D721Med (cell line): Measurements from ENCODE around the gene DTNB.

ENCODE experiments used
- DNase-seq: peaks from one replicate; pipeline ENCODE4 v3.0.0; 2011; ENCODE audit warnings: low spot score; ENCODE audit not compliant: insufficient read length
- FAIRE-seq: peaks from 2 replicates; lab custom pipeline; 2011; peaks lifted over from hg19 to GRCh38; lab: Jason Lieb, UNC
- TF ChIP-seq, protein P1 (sequence below): IDR thresholded peaks from 2 replicates; pipeline ENCODE4 v1.5.1; 2012; ENCODE audit warnings: mild to moderate bottlenecking, control low read depth; ENCODE audit not compliant: insufficient read depth; ENCODE audit errors: missing control alignments

The DTNB gene

DNA sequence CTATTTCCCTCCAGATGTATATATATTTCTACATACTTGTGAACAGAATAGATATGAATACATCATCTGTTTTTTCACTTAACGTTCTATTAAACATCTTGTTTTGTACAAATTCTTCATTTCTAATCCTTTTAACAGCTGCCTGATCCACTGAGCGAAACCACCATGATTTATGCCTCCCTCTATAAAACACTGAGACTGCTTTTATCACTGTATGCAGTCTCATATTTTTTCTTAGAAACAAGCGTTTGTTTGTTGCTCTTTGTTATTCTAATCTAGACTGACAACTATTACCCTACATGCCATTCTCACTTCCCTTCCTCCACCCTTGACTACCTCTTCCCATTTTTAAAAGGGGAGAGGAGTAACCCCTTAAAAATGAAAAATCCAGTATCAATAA lies 88.2 kb downstream of the DTNB start:
- no peak for FAIRE-seq
- no peak for DNase-seq
- TF ChIP-seq, protein P1, sequence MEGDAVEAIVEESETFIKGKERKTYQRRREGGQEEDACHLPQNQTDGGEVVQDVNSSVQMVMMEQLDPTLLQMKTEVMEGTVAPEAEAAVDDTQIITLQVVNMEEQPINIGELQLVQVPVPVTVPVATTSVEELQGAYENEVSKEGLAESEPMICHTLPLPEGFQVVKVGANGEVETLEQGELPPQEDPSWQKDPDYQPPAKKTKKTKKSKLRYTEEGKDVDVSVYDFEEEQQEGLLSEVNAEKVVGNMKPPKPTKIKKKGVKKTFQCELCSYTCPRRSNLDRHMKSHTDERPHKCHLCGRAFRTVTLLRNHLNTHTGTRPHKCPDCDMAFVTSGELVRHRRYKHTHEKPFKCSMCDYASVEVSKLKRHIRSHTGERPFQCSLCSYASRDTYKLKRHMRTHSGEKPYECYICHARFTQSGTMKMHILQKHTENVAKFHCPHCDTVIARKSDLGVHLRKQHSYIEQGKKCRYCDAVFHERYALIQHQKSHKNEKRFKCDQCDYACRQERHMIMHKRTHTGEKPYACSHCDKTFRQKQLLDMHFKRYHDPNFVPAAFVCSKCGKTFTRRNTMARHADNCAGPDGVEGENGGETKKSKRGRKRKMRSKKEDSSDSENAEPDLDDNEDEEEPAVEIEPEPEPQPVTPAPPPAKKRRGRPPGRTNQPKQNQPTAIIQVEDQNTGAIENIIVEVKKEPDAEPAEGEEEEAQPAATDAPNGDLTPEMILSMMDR = no peak

DNA sequence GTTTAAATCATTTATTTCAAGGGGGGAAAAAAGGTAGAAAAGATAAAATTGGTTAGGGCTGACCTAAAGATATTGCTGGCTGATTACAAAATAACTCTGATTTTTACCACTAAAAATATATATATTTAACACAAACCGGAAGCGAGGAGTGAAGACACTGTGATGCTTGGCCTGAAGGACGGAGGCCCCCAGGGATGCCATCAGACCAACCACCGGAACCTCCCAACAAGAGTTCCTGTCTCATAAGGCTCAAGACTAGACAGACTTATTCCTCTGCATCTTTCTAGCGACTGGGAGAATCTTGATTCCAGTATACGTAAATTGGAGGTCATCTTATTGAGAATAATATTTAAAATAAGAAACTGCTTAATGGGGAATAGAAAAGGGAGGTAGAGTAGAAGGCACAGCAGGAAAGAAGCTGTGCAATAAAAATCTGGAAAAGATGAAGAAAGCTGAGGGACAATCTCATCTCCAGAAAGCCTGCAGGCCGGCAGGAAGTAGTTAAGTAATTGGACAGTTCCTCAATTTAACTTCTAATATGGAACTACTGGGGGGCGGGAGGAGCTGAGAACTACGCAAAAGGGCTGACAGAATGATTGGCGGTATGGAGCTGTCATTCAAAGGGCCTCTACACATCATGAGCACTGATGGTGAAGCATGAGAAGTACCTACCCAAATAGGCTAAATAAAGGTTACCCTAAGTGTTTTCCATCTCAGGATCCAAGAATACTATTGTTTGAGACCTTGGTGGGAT lies 91.1 kb downstream of the DTNB start:
- TF ChIP-seq, protein P1 = no peak
- no peak for DNase-seq
- no peak for FAIRE-seq

DNA sequence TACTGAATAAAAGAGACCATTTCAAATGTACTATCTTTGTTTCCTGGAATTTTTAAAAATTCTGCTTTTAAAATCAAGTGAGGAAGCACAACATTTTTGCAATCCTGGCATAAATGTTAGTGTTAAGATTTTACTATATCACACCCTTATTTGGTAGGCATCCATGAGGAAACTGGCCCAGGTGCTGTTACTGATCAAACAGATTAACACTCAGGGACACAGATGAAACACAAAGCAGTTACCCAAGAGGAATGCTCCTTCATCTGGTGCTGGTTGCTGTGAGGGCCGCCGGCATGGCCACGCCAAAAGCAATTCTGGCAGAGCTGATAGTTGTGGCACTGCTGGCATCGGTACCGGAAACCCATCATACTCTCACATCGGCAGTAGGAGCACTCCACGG lies 96.8 kb downstream of the DTNB start:
- TF ChIP-seq, protein P1 = no peak
- FAIRE-seq (no peak), DNase-seq (no peak)

DNA sequence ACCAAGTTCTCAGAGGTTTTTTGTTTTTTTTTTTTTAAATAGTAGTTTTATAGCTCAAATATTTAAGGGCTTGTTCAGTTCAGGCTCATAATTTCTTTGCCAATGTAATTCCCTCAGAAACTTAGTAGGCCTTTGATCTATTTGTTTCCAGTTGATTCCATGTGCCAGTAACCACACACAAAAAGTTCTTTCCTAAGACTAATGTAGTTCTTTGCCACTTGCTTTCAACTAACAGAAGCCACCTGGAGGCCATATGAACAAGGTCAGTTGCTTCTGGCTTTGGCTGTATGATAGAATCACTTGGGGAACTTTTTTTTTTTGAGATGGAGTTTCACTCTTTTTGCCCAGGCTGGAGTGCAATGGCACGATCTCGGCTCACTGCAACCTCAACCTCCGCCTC lies 100.7 kb downstream of the DTNB start:
- DNase-seq (no peak), FAIRE-seq (no peak)
- TF ChIP-seq, protein P1 = no peak

DNA sequence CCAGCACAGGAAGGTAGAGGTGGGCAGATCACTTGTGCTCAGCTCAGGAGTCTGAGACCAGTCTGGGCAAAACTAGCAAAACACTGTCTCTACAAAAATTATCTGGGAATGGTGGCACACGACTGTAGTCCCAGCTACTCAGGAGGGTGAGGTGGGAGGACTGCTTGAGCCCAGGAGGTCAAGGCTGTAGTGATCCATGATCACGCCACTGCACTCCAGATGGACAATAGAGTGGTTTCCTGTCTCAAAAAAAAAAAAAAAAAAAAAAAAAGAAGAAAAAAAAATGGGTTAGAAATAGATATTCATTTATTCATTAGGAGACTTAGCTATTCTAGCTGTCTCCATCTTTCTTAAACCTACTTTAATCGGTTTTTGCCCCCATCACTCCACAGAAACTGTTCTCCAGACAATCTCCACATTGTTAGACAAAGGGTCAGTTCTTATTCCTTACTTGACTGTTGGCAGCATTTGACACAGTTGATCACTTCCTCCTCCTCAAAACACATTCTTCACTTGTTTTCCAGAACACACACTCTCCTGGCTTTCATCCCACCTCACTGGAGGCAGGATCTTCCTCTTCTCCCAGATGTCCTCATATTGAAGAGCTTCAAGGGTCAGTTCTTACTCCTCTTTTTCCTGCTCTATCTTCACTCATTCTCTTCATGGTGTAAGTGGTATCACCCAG lies 103.1 kb downstream of the DTNB start:
- FAIRE-seq = no peak
- TF ChIP-seq, protein P1 = no peak

DNA sequence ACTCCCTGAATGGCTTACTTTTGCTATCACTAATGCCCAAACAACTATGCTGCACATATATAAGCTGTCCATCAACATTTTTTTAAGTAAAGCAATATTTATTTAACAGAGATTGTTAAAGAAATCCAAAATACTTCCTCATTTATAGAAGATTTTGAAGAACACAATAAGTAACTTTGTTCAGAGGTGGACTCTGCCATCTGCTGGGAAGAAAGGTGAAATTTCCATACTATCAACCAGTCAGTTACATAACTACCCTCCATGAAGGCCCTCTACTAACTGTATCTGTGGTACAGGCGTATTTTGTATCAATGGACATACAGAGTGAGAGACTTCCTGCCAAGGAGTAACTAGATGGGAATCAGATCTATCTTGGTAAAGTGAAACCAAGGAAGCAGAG lies 106.0 kb downstream of the DTNB start:
- no peak for DNase-seq
- TF ChIP-seq, protein P1 = peak; percentile 49
- no peak for FAIRE-seq

More for the DNA sequence above, 103.1 kb downstream of the DTNB start:
- no peak for DNase-seq

DNA sequence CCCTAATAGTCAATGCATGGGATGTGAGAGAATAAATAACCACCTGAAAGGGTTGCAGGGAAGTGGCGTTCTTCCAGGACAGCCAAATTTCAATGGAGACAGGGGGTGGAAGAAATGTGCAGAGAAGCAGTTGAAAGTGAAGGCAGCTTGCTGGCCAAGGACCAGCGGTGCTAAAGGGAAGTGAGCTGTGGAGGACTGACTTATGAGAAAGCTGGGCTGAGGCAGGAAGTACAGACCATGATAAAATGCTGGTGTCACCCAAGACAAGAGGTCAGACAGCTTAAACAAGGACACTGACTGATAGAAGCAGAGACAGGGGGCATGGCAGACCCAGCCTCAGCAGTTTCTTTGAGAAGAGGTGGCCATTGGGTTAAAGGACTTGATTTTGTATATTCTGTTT lies 106.7 kb downstream of the DTNB start:
- no peak for DNase-seq
- TF ChIP-seq, protein P1 = no peak
- no peak for FAIRE-seq
